ENCODE results near the gene ATP11A.

ATP11A gene

GRCh38 chr13:112873851-112874750, 184.3 kb downstream of the ATP11A start:
- peak; percentile 73 for DNase-seq
- Histone ChIP-seq H2AFZ (ENCODE audit: low read length) (no peak overlapping the region), H3K27me3 (replicated peaks; ENCODE audit: insufficient read depth, low read length) (no peaks in the 10 kb centered on the region)

DNA sequence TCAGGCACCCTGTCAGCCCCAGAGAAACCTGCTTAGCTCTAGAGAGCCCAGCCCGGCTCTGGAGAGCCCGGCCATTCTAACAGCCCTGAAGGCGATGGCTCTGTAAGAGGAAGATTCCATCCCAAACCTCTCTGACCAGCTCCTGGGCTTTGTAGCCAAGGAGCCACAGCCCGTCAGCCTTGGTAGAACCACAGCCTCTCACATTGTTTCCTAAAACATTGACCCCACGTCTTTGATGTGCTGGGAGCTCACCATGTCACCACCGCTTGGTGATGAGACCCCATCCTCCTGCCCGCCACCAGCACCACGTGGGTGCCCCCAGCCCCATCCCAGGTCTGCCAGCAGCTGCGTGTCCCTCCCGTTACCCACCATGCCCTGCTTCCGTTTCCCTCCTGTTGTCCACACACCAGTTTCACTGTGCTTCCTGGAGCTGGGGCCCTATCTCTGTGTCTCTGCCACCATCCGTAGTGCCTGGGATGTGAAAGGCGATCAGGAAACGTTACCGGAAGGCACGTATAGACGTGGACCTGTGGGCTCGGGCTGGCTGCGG, 185.0 kb downstream of the ATP11A start:
- Histone ChIP-seq H3K9me2 (replicated peaks; ENCODE audit: insufficient read depth, low read length) (no peaks in the 10 kb centered on the region), H2AFZ (ENCODE audit: low read length) (no peak overlapping the region), H4K20me1 (ENCODE audit: insufficient read depth, low read length) (no peaks in the 10 kb centered on the region), H3K79me2 (ENCODE audit: low read length) (no peaks in the 10 kb centered on the region), H3K27me3 (replicated peaks; ENCODE audit: insufficient read depth, low read length) (no peaks in the 10 kb centered on the region), H3K9me3 (replicated peaks; ENCODE audit: insufficient read depth, low read length) (no peaks in the 10 kb centered on the region), H3K4me2 (ENCODE audit: low read depth, low read length) (no peak overlapping the region), H3K27ac (ENCODE audit: low read length) (no peak overlapping the region), H3K4me1 (ENCODE audit: low read length) (peaks cover 20% of the 10 kb centered on the region), H3K36me3 (replicated peaks; ENCODE audit: insufficient read depth, low read length) (no peaks in the 10 kb centered on the region), H3F3A (ENCODE audit: insufficient read depth, low read length) (peaks cover 22% of the 10 kb centered on the region), H3K4me3 (ENCODE audit: low read length) (no peak overlapping the region), H3K9ac (ENCODE audit: low read length) (no peak overlapping the region)
- TF ChIP-seq EZH2 (optimal IDR thresholded peaks at IDR 0.05; ENCODE audit: low read depth, low read length) (no peak), CTCF (IDR thresholded peaks at IDR 0.05; ENCODE audit: low read length) (no peak), EZH2phosphoT487 (IDR thresholded peaks at IDR 0.05; ENCODE audit: low read length) (no peak)
- no peak for DNase-seq

More at GRCh38 chr13:112873851-112874750, 184.3 kb downstream of the ATP11A start:
- Histone ChIP-seq H3K27ac (ENCODE audit: low read length) (peak overlapping the region; percentile 58; the same call in 1 of the 2 replicates), H3K79me2 (ENCODE audit: low read length) (no peaks in the 10 kb centered on the region), H3K4me2 (ENCODE audit: low read depth, low read length) (peak overlapping the region; percentile 66; the same call in 1 of the 2 replicates), H3K4me1 (ENCODE audit: low read length) (peaks cover 20% of the 10 kb centered on the region), H4K20me1 (ENCODE audit: insufficient read depth, low read length) (no peaks in the 10 kb centered on the region), H3K36me3 (replicated peaks; ENCODE audit: insufficient read depth, low read length) (no peaks in the 10 kb centered on the region), H3K9me3 (replicated peaks; ENCODE audit: insufficient read depth, low read length) (no peaks in the 10 kb centered on the region), H3K9ac (ENCODE audit: low read length) (no peak overlapping the region), H3K4me3 (ENCODE audit: low read length) (peak overlapping the region; percentile 37), H3F3A (ENCODE audit: insufficient read depth, low read length) (peaks cover 22% of the 10 kb centered on the region), H3K9me2 (replicated peaks; ENCODE audit: insufficient read depth, low read length) (no peaks in the 10 kb centered on the region)
- TF ChIP-seq CTCF (IDR thresholded peaks at IDR 0.05; ENCODE audit: low read length) = peak; percentile 81
- no peak for TF ChIP-seq EZH2 (optimal IDR thresholded peaks at IDR 0.05; ENCODE audit: low read depth, low read length)
- no peak for TF ChIP-seq EZH2phosphoT487 (IDR thresholded peaks at IDR 0.05; ENCODE audit: low read length)

GRCh38 chr13:112875627-112876026, 185.8 kb downstream of the ATP11A start:
- TF ChIP-seq CTCF (IDR thresholded peaks at IDR 0.05; ENCODE audit: low read length) = no peak
- no peak for TF ChIP-seq EZH2phosphoT487 (IDR thresholded peaks at IDR 0.05; ENCODE audit: low read length)
- TF ChIP-seq EZH2 (optimal IDR thresholded peaks at IDR 0.05; ENCODE audit: low read depth, low read length) = no peak
- Histone ChIP-seq H3K9me2 (replicated peaks; ENCODE audit: insufficient read depth, low read length) (no peaks in the 10 kb centered on the region), H3F3A (ENCODE audit: insufficient read depth, low read length) (peaks cover 22% of the 10 kb centered on the region), H3K27me3 (replicated peaks; ENCODE audit: insufficient read depth, low read length) (no peaks in the 10 kb centered on the region), H3K36me3 (replicated peaks; ENCODE audit: insufficient read depth, low read length) (no peaks in the 10 kb centered on the region), H3K79me2 (ENCODE audit: low read length) (no peaks in the 10 kb centered on the region), H3K4me1 (ENCODE audit: low read length) (peaks cover 20% of the 10 kb centered on the region), H3K9ac (ENCODE audit: low read length) (no peak overlapping the region), H3K27ac (ENCODE audit: low read length) (no peak overlapping the region), H3K9me3 (replicated peaks; ENCODE audit: insufficient read depth, low read length) (no peaks in the 10 kb centered on the region), H2AFZ (ENCODE audit: low read length) (no peak overlapping the region), H4K20me1 (ENCODE audit: insufficient read depth, low read length) (no peaks in the 10 kb centered on the region), H3K4me2 (ENCODE audit: low read depth, low read length) (no peak overlapping the region), H3K4me3 (ENCODE audit: low read length) (no peak overlapping the region)
- no peak for DNase-seq
